HG03025 (cell line): ENCODE results near the gene RIPOR2.
"Not testable (repeated sequence)": the region's sequence is repeated elsewhere in the genome, so short reads cannot be mapped to it uniquely, and the experiment has no call there.

Source experiments
- ATAC-seq: cut with Tn5 transposase; IDR thresholded peaks from one replicate; pipeline ENCODE4 v1.9.1; 2021; ENCODE audit warnings: mild to moderate bottlenecking, moderate library complexity; ENCODE audit not compliant: unreplicated experiment, low FRiP score

Gene RIPOR2

GRCh38 chr6:24959319-24959718 is 23.6 kb upstream of the RIPOR2 start:
- ATAC-seq = no peak

- no peak for ATAC-seq
Observed at GRCh38 chr6:24957199-24957598, 21.4 kb upstream of the RIPOR2 start.

- no peak for ATAC-seq
Observed at GRCh38 chr6:24953726-24954125, 18.0 kb upstream of the RIPOR2 start.

GRCh38 chr6:24951811-24952299 is 16.1 kb upstream of the RIPOR2 start:
- no peak for ATAC-seq

GRCh38 chr6:24950218-24950941 is 14.6 kb upstream of the RIPOR2 start:
- ATAC-seq = no peak

GRCh38 chr6:24949020-24949569 is 13.3 kb upstream of the RIPOR2 start:
- ATAC-seq = peak; percentile 91

GRCh38 chr6:24948261-24948660 is 12.5 kb upstream of the RIPOR2 start:
- ATAC-seq = not testable (repeated sequence)

GRCh38 chr6:24947636-24948035 is 11.9 kb upstream of the RIPOR2 start:
- no peak for ATAC-seq

GRCh38 chr6:24945054-24945453 is 9.3 kb upstream of the RIPOR2 start:
- ATAC-seq = no peak

- no peak for ATAC-seq
Observed at GRCh38 chr6:24943774-24944173, 8.0 kb upstream of the RIPOR2 start.

- ATAC-seq = no peak
Observed at GRCh38 chr6:24940311-24940917, 4.7 kb upstream of the RIPOR2 start.

- ATAC-seq = peak; percentile 60
Observed at GRCh38 chr6:24936641-24937317, 1.0 kb upstream of the RIPOR2 start.

- ATAC-seq = no peak
Observed at GRCh38 chr6:24933868-24934401, 1.8 kb downstream of the RIPOR2 start.

GRCh38 chr6:24933266-24933665 is 2.5 kb downstream of the RIPOR2 start:
- no peak for ATAC-seq

GRCh38 chr6:24932832-24933231 is 2.9 kb downstream of the RIPOR2 start:
- ATAC-seq = no peak

GRCh38 chr6:24931718-24932691 is 3.8 kb downstream of the RIPOR2 start:
- ATAC-seq = no peak

- ATAC-seq = no peak
Observed at GRCh38 chr6:24931296-24931695, 4.5 kb downstream of the RIPOR2 start.

GRCh38 chr6:24930431-24930871 is 5.3 kb downstream of the RIPOR2 start:
- ATAC-seq = no peak

- peak; percentile 34 for ATAC-seq
Observed at GRCh38 chr6:24929242-24929641, 6.5 kb downstream of the RIPOR2 start.
